Right cardiac atrium (tissue), 5 donors: ENCODE results near the gene ARL14EPL. TPM values are rescaled to one million over a fixed set of nuclear protein-coding genes. Genes with fewer than 3 reads are reported as not detected.

Experiments
- ATAC-seq, 2 donors: fragments of 200-7000 bp; cut with Tn5 transposase; one replicate each; pipeline versions ENCODE4 v1.8.0 to v1.9.1; 2020; ENCODE audit warnings: moderate library complexity in 2 of 2, mild to moderate bottlenecking in 1 of 2
- DNase-seq, 3 donors: peaks; one replicate each; pipeline ENCODE4 v3.0.0-alpha.2; 2020
- H3K27ac ChIP-seq: one replicate; pipeline ENCODE4 v1.5.1; 2013; ENCODE audit warnings: mild to moderate bottlenecking, low read length, control low read depth, moderate library complexity
- H3K27me3 ChIP-seq: one replicate; pipeline ENCODE4 v1.6.1; 2013; ENCODE audit not compliant: control insufficient read depth, insufficient read depth
- H3K4me1 ChIP-seq: one replicate; pipeline ENCODE4 v1.6.1; 2013; ENCODE audit warnings: low read length; ENCODE audit not compliant: control insufficient read depth, insufficient read depth
- H3K4me3 ChIP-seq: one replicate; pipeline ENCODE4 v1.5.1; 2013; ENCODE audit warnings: low read length, control low read depth
- H3K9me3 ChIP-seq: one replicate; pipeline ENCODE4 v1.6.1; 2013; ENCODE audit warnings: low read length; ENCODE audit not compliant: control insufficient read depth
- WGBS: extraction: QIAGEN DNeasy Blood & Tissue Kit; methylation state at CpG from one replicate; pipeline ENCODE4 v1.1.7; 2013; 5-methylcytosine and 5-hydroxymethylcytosine counted together
- intact Hi-C, 4 donors: fragments of 100-400 bp; cut with DNase I; formaldehyde crosslinking; loops; one replicate each; pipeline versions ENCODE4 v1.11.0 to v1.14.0; 2022 to 2023
- polyA plus RNA-seq: library from polyadenylated mRNA; stranded (reverse); fragments of 200-250 nt; gene quantifications from one replicate; pipeline ENCODE4 v1.2.3, GENCODE V29; 2013
- total RNA-seq, 4 donors: library from RNA; stranded (reverse); fragmentation: NEBNext Ultra II Directional; extraction: Animal tissue kit (Norgen Biotek cat#: 25700); gene quantifications; one replicate each; pipeline ENCODE4 v1.2.1, GENCODE V29; 2021
- donor health status: healthy with polysubstance abuse.
- donor health status: DM: no; HTN: yes; CAD: no.
- donor health status: DM: no; HTN: no; CAD: no.
- donor health status: DM: no; HTN: yes; CAD: no; lungs with severe emphysema.
- donor health status: DM: yes; HTN: yes; CAD: no.

ARL14EPL gene
- total and polyA plus RNA-seq, 5 donors: not detected

- intact Hi-C loops: no loop called here
- DNase-seq (no peak), ATAC-seq (no peak)
- Histone ChIP-seq H3K27ac (no peak overlapping the region), H3K9me3 (no peaks in the 10 kb centered on the region), H3K27me3 (no peaks in the 10 kb centered on the region), H3K4me3 (no peak overlapping the region), H3K4me1 (no peaks in the 10 kb centered on the region)
- WGBS: 40% methylated on average over 6 of the region's 6 CpGs
These were observed 19.0 kb upstream of the ARL14EPL start for GRCh38 chr5:116013207-116013785.

- no peak overlapping the region for H3K4me3 ChIP-seq
- no peaks in the 10 kb centered on the region for H3K9me3 ChIP-seq
- no peak for DNase-seq
- ATAC-seq: no peak
- no peaks in the 10 kb centered on the region for H3K4me1 ChIP-seq
- H3K27me3 ChIP-seq: no peaks in the 10 kb centered on the region
- H3K27ac ChIP-seq: no peak overlapping the region
- intact Hi-C loops: no loop called here
These were observed 18.3 kb upstream of the ARL14EPL start for GRCh38 chr5:116013936-116014335.

- no peak for ATAC-seq
- no peak for DNase-seq
- H3K9me3 ChIP-seq: no peaks in the 10 kb centered on the region
- no peak overlapping the region for H3K4me3 ChIP-seq
- no peak overlapping the region for H3K27ac ChIP-seq
- H3K4me1 ChIP-seq: no peaks in the 10 kb centered on the region
- intact Hi-C loops: no loop called here
- H3K27me3 ChIP-seq: no peaks in the 10 kb centered on the region
These were observed 8.7 kb upstream of the ARL14EPL start for GRCh38 chr5:116023619-116024018.

- ATAC-seq (no peak), DNase-seq (no peak)
- Histone ChIP-seq H3K27me3 (no peaks in the 10 kb centered on the region), H3K9me3 (no peaks in the 10 kb centered on the region), H3K4me3 (no peak overlapping the region), H3K27ac (no peak overlapping the region), H3K4me1 (no peaks in the 10 kb centered on the region)
- intact Hi-C loops: no loop called here
- 84% methylated on average over 1 of the region's 1 CpG for WGBS
These were observed 6.4 kb upstream of the ARL14EPL start for GRCh38 chr5:116025866-116026265.

GRCh38 chr5:116032991-116033390 is 719 bp downstream of the ARL14EPL start:
- 84% methylated on average over 3 of the region's 3 CpGs for WGBS
- ATAC-seq (no peak), DNase-seq (no peak)
- Histone ChIP-seq H3K9me3 (no peaks in the 10 kb centered on the region), H3K27ac (no peak overlapping the region), H3K4me1 (no peaks in the 10 kb centered on the region), H3K4me3 (no peak overlapping the region), H3K27me3 (no peaks in the 10 kb centered on the region)
- intact Hi-C loops: no loop called here

GRCh38 chr5:116035123-116035522 is 2.9 kb downstream of the ARL14EPL start:
- WGBS: 84% methylated on average over 5 of the region's 5 CpGs
- ATAC-seq (no peak), DNase-seq (no peak)
- Histone ChIP-seq H3K9me3 (no peaks in the 10 kb centered on the region), H3K27ac (no peak overlapping the region), H3K27me3 (no peaks in the 10 kb centered on the region), H3K4me1 (no peaks in the 10 kb centered on the region), H3K4me3 (no peak overlapping the region)
- intact Hi-C loops: no loop called here

- Histone ChIP-seq H3K27ac (no peak overlapping the region), H3K9me3 (no peaks in the 10 kb centered on the region), H3K4me1 (no peaks in the 10 kb centered on the region), H3K4me3 (no peak overlapping the region), H3K27me3 (no peaks in the 10 kb centered on the region)
- intact Hi-C loops: no loop called here
- WGBS: 76% methylated on average over 3 of the region's 3 CpGs
- no peak for ATAC-seq
- DNase-seq: no peak
These were observed 5.1 kb downstream of the ARL14EPL start for GRCh38 chr5:116037236-116037822.

- no peak overlapping the region for H3K4me3 ChIP-seq
- ATAC-seq (no peak), DNase-seq (no peak)
- no peaks in the 10 kb centered on the region for H3K4me1 ChIP-seq
- H3K27me3 ChIP-seq: no peaks in the 10 kb centered on the region
- intact Hi-C loops: no loop called here
- no peaks in the 10 kb centered on the region for H3K9me3 ChIP-seq
- H3K27ac ChIP-seq: no peak overlapping the region
- WGBS: 66% methylated on average over 3 of the region's 3 CpGs
These were observed 6.5 kb downstream of the ARL14EPL start for GRCh38 chr5:116038817-116039216.

- Histone ChIP-seq H3K4me3 (no peak overlapping the region), H3K9me3 (no peaks in the 10 kb centered on the region), H3K27ac (no peak overlapping the region), H3K27me3 (no peaks in the 10 kb centered on the region), H3K4me1 (no peaks in the 10 kb centered on the region)
- intact Hi-C loops: no loop called here
- ATAC-seq (no peak), DNase-seq (no peak)
These were observed 10.1 kb downstream of the ARL14EPL start for GRCh38 chr5:116042375-116042774.

GRCh38 chr5:116044073-116044472 is 11.8 kb downstream of the ARL14EPL start:
- Histone ChIP-seq H3K27ac (no peak overlapping the region), H3K4me1 (no peaks in the 10 kb centered on the region), H3K4me3 (no peak overlapping the region), H3K9me3 (no peaks in the 10 kb centered on the region), H3K27me3 (no peaks in the 10 kb centered on the region)
- WGBS: 69% methylated on average over 3 of the region's 3 CpGs
- DNase-seq (no peak), ATAC-seq (no peak)
- intact Hi-C loops: no loop called here

- no peak overlapping the region for H3K27ac ChIP-seq
- DNase-seq (no peak), ATAC-seq (no peak)
- no peaks in the 10 kb centered on the region for H3K27me3 ChIP-seq
- no peaks in the 10 kb centered on the region for H3K9me3 ChIP-seq
- no peaks in the 10 kb centered on the region for H3K4me1 ChIP-seq
- H3K4me3 ChIP-seq: no peak overlapping the region
- WGBS: 73% methylated on average over 2 of the region's 2 CpGs
- intact Hi-C loops: no loop called here
These were observed 13.5 kb downstream of the ARL14EPL start for GRCh38 chr5:116045821-116046220.

GRCh38 chr5:116046261-116046660 is 14.0 kb downstream of the ARL14EPL start:
- Histone ChIP-seq H3K27ac (no peak overlapping the region), H3K27me3 (no peaks in the 10 kb centered on the region), H3K4me3 (no peak overlapping the region), H3K4me1 (no peaks in the 10 kb centered on the region), H3K9me3 (no peaks in the 10 kb centered on the region)
- ATAC-seq (no peak), DNase-seq (no peak)
- 76% methylated on average over 3 of the region's 3 CpGs for WGBS
- intact Hi-C loops: no loop called here
